K562 (cell line): ENCODE measurements around the gene RBBP8. TPM values are rescaled to one million over a fixed set of nuclear protein-coding genes. Genes with fewer than 3 reads are reported as not detected.
A peak's percentile ranks its signal among the peaks of the same experiment; 100 is the strongest.

ENCODE experiments used
- ATAC-seq: fragments of 200-7000 bp; cut with Tn5 transposase; 3 replicates; pipeline ENCODE4 v1.9.1; 2020; ENCODE audit warnings: moderate library complexity
- BruUV-seq: library from RNA; stranded (reverse); fragments of 400-500 nt; replicated peaks from 2 replicates; lab custom pipeline; 2021; lab: Mats Ljungman, UMichigan
- CTCF ChIA-PET: fragments of 300-600 bp; formaldehyde crosslinking; extraction: SDS; loops from one replicate; lab custom pipeline; 2021; ENCODE audit warnings: low intra/inter-chr PET ratio; lab: Yijun Ruan, JAX
- POLR2A ChIA-PET: fragments of 300-600, 350-650 bp; sonication (Branson Sonifier 250); formaldehyde crosslinking; extraction: SDS; loops from one replicate; lab custom pipeline; 2021; ENCODE audit warnings: antibody characterized with exemption, inconsistent platforms; lab: Yijun Ruan, JAX
- DNase-seq, 4 experiments: peaks; one replicate each; pipeline versions ENCODE4 v3.0.0 to v3.0.0-alpha.2; 2011 to 2018; ENCODE audit warnings: low spot score in 3 of 4, mixed read lengths in 3 of 4; ENCODE audit errors: extremely low read depth in 1 of 4
- FAIRE-seq: peaks from 2 replicates; lab custom pipeline; 2011; peaks lifted over from hg19 to GRCh38; lab: Jason Lieb, UNC
- H2AFZ ChIP-seq: 2 replicates; pipeline ENCODE4 v1.6.0; 2011; ENCODE audit warnings: low read depth, low read length, control low read depth, inconsistent platforms
- H3K27ac ChIP-seq: fragments of 200-600 bp; 3 replicates; pipeline ENCODE4 v1.8.0; 2011; ENCODE audit warnings: low read depth, mild to moderate bottlenecking, control low read depth, inconsistent platforms, low read length, moderate library complexity, mixed read lengths; ENCODE audit errors: extremely low read depth
- H3K27me3 ChIP-seq, 2 experiments: fragments of 300-600 bp in 1 of 2; 2 replicates in 1 of 2; 3 replicates in 1 of 2; pipeline versions ENCODE4 v1.6.0 to v1.8.0; 2011; ENCODE audit warnings: inconsistent platforms in 2 of 2, low read length in 2 of 2, mild to moderate bottlenecking in 1 of 2, mixed read lengths in 1 of 2, moderate library complexity in 1 of 2; ENCODE audit not compliant: control insufficient read depth in 2 of 2, insufficient read depth in 2 of 2
- H3K36me3 ChIP-seq: fragments of 300-600 bp; 3 replicates; pipeline ENCODE4 v1.8.0; 2011; ENCODE audit warnings: mild to moderate bottlenecking, low read length, inconsistent platforms; ENCODE audit not compliant: control insufficient read depth, insufficient read depth
- H3K4me1 ChIP-seq, 2 experiments: fragments of 200-600 bp in 1 of 2; replicated peaks in 1 of 2; 2 replicates in 1 of 2; 3 replicates in 1 of 2; pipeline versions ENCODE4 v1.5.1 to v1.8.0; 2011; ENCODE audit warnings: inconsistent platforms in 2 of 2, low read length in 2 of 2, mild to moderate bottlenecking in 1 of 2, mixed read lengths in 1 of 2, moderate library complexity in 1 of 2; ENCODE audit not compliant: control insufficient read depth in 2 of 2, insufficient read depth in 2 of 2
- H3K4me2 ChIP-seq: 2 replicates; pipeline ENCODE4 v1.6.1; 2011; ENCODE audit warnings: low read length, control low read depth, inconsistent platforms, mixed read lengths; ENCODE audit not compliant: insufficient read depth
- H3K4me3 ChIP-seq: fragments of 200-600 bp; sonication (generic), shearing (Covaris generic); 2 replicates; pipeline ENCODE4 v1.5.1; 2016; ENCODE audit warnings: control low read depth, inconsistent platforms
- H3K79me2 ChIP-seq: fragments of 200-600 bp; 3 replicates; pipeline ENCODE4 v1.8.0; 2011; ENCODE audit warnings: low read length, inconsistent platforms; ENCODE audit not compliant: control insufficient read depth, insufficient read depth
- H3K9ac ChIP-seq, 2 experiments: 2 replicates each; pipeline versions ENCODE4 v1.6.0 to v1.6.1; 2011; ENCODE audit warnings: low read depth in 2 of 2, low read length in 2 of 2, control low read depth in 1 of 2, inconsistent platforms in 1 of 2, mild to moderate bottlenecking in 1 of 2, mixed read lengths in 1 of 2; ENCODE audit not compliant: insufficient read depth in 1 of 2
- H3K9me1 ChIP-seq: one replicate; pipeline ENCODE4 v1.6.0; 2011; ENCODE audit warnings: inconsistent platforms, mild to moderate bottlenecking, low read length, moderate library complexity; ENCODE audit not compliant: control insufficient read depth, insufficient read depth
- H3K9me3 ChIP-seq: replicated peaks from 2 replicates; pipeline ENCODE4 v1.5.1; 2011; ENCODE audit warnings: low read depth, low read length, inconsistent platforms; ENCODE audit not compliant: control insufficient read depth, insufficient read depth
- H4K20me1 ChIP-seq: replicated peaks from 2 replicates; pipeline ENCODE4 v1.6.1; 2011; ENCODE audit warnings: low read length, inconsistent platforms, mixed read lengths; ENCODE audit not compliant: control insufficient read depth, insufficient read depth
- E2F4 ChIP-seq: sonication (generic); formaldehyde crosslinking; IDR thresholded peaks from 2 replicates; pipeline ENCODE4 v1.8.0; 2022; ENCODE audit warnings: mild to moderate bottlenecking, low read depth, missing genetic modification reagents
- EZH2 ChIP-seq: IDR thresholded peaks from 2 replicates; pipeline ENCODE4 v1.6.1; 2012; ENCODE audit warnings: low read depth, mild to moderate bottlenecking, inconsistent platforms, low read length, borderline replicate concordance
- FOXP1 ChIP-seq: sonication (generic); formaldehyde crosslinking; IDR thresholded peaks from 2 replicates; pipeline ENCODE4 v1.8.0; 2022; ENCODE audit warnings: mild to moderate bottlenecking, missing genetic modification reagents
- GABPA ChIP-seq: fragments of 200-800 bp; sonication (Bioruptor generic); conservative IDR thresholded peaks from 2 replicates; pipeline ENCODE4 v1.6.1; 2016; ENCODE audit warnings: low read depth, missing genetic modification characterization, missing compliant biosample characterization
- STAT5B ChIP-seq: fragments of 250-450 bp; sonication (Bioruptor Pico); IDR thresholded peaks from 2 replicates; pipeline ENCODE4 v1.8.0; 2021; ENCODE audit warnings: mild to moderate bottlenecking, inconsistent platforms
- WGBS: fragments of 100-300 bp; shearing (Covaris generic); methylation state at CpG from one replicate; pipeline ENCODE4 v1.1.6; 2016; ENCODE audit warnings: low coverage, mixed read lengths; ENCODE audit not compliant: insufficient coverage; ENCODE audit errors: missing lambda C conversion rate; 5-methylcytosine and 5-hydroxymethylcytosine counted together
- in situ Hi-C: fragments of 300-500 bp; cut with MboI; formaldehyde crosslinking; loops from 4 replicates; pipeline ENCODE4 v1.15.0; 2018; ENCODE audit warnings: inconsistent platforms, mixed read lengths
- intact Hi-C: fragments of 100-400 bp; cut with micrococcal nuclease; formaldehyde crosslinking; loops from 2 replicates; pipeline ENCODE4 v1.14.2; 2022
- polyA plus RNA-seq, 8 experiments: library from polyadenylated mRNA; depleted of rRNA in 4 of 8; stranded (reverse) in 5 of 8; unstranded in 3 of 8; fragments of >200 nt; fragmentation: Nextera tagmentation in 2 of 8; fragmentation: Illumina TruSeq in 1 of 8; extraction: Ambion mirVana in 2 of 8; extraction: Trizol in 1 of 8; gene quantifications; 2 replicates each; pipeline versions ENCODE4 v1.2.1 to v1.2.3, GENCODE V29; 2011 to 2014; ENCODE audit warnings: inconsistent platforms in 1 of 8, missing spikeins in 1 of 8
- total RNA-seq, 7 experiments: library from RNA; depleted of rRNA in 6 of 7; stranded (reverse); fragments of >200 nt in 6 of 7; fragmentation: Illumina TruSeq in 2 of 7; extraction: Trizol in 2 of 7; gene quantifications; 2 replicates each; pipeline versions ENCODE4 v1.2.1 to v1.2.3, GENCODE V29; 2011 to 2021; ENCODE audit warnings: low replicate concordance in 1 of 7

Gene RBBP8
- total and polyA plus RNA-seq, 9 of the 15 experiments (the other 6 are each of a cell fraction or from before 2014, with no cell fraction given), result 28.4 to 63.1 (median 48.9) TPM

GRCh38 chr18:23049698-23050373, 116.7 kb downstream of the RBBP8 start:
- Histone ChIP-seq H3K27me3 (peaks cover 37 to 41% of the 10 kb centered on the region in 2 experiments), H4K20me1 (no peaks in the 10 kb centered on the region)
- FAIRE-seq, result no peak

More at GRCh38 chr18:23049698-23050373, 116.7 kb downstream of the RBBP8 start:
- no peak overlapping the region for H3K4me3 ChIP-seq
- no peak for TF ChIP-seq STAT5B (CRISPR knock-in tag)
- peak; percentile 48 for TF ChIP-seq GABPA (tag)
- TF ChIP-seq E2F4 (CRISPR knock-in tag), result no peak
- 0 out of 2 replicates have a peak, but pooled peaks have one; percentile 52 for TF ChIP-seq EZH2
- TF ChIP-seq FOXP1 (CRISPR knock-in tag), result no peak
- TF ChIP-seq, all 486 proteins: peak for 2
- no peak; the same call in 2 of the 3 replicates for ATAC-seq
- Histone ChIP-seq H3K9me3 (no peaks in the 10 kb centered on the region), H3K27ac (no peak overlapping the region), H3K9ac (no peak overlapping the region), H2AFZ (no peak overlapping the region), H3K79me2 (no peaks in the 10 kb centered on the region), H3K4me1 (no peaks in the 10 kb centered on the region), H3K36me3 (no peaks in the 10 kb centered on the region), H3K9me1 (no peaks in the 10 kb centered on the region), H3K4me2 (no peak overlapping the region)
- WGBS, result 0% methylated on average over 5 of the region's 5 CpGs
- in situ Hi-C loops (no loop called here), intact Hi-C loops (loop anchor here (10.0 kb wide), 1 partner anchor 455 kb away; the partner anchor contains the start of gene RMC1)
- DNase-seq, result no peak
- no TSS peak for BruUV-seq
- ChIA-PET POLR2A (interaction anchor here (0.6 kb wide), 1 partner anchor 53 kb away, joined by 3 read pairs; no protein-coding TSS in a partner anchor), CTCF (interaction anchor here (0.5 to 0.6 kb wide), 2 partner anchors 25 to 911 kb away, joined by 5 to 6 read pairs; no protein-coding TSS in a partner anchor)
